ENCODE measurements around the gene TSSK3.
A peak's percentile ranks its signal among the peaks of the same experiment; 100 is the strongest.
"Not testable (repeated sequence)": the region's sequence is repeated elsewhere in the genome, so short reads cannot be mapped to it uniquely, and the experiment has no call there.

Gene TSSK3

GRCh38 chr1:32338637-32339145 is 23.6 kb upstream of the TSSK3 start:
- DNase-seq (ENCODE audit: low read depth), result peak; percentile 52

DNA sequence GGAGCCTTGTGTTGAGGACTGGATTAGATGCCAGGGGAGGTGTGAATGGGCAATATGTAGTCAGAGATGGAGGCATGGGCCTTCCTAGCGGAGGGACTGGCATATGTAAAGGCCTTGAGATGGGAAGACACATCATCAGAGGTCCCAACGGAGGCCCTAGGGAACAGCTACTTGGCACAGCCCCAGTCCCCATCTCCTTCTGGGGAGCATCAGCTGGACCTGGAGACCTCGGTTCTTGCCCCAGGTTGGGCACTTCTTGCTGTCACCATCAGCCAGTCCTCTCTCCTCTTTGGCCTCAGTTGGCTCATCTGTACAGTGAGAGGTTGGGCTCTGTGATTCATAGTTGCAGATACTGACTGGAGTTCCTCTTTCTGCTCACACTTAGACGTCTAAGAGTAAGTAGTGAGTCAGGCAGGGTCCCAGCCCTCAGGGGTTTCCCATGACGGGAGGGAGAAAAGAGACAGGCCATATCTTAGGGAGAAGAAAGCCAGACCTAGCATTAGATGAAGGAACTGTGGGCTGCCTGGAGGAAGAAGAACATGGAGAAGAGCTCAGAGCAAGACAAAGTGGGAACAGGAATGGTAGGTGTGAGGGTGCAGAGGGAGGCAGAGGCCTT is 22.9 kb upstream of the TSSK3 start:
- peak; percentile 93 for DNase-seq (ENCODE audit: low read depth)

GRCh38 chr1:32341186-32341757 is 21.1 kb upstream of the TSSK3 start:
- DNase-seq (ENCODE audit: low read depth), result no peak

- DNase-seq (ENCODE audit: low read depth), result no peak
These were observed 20.4 kb upstream of the TSSK3 start for GRCh38 chr1:32341971-32342370.

DNA sequence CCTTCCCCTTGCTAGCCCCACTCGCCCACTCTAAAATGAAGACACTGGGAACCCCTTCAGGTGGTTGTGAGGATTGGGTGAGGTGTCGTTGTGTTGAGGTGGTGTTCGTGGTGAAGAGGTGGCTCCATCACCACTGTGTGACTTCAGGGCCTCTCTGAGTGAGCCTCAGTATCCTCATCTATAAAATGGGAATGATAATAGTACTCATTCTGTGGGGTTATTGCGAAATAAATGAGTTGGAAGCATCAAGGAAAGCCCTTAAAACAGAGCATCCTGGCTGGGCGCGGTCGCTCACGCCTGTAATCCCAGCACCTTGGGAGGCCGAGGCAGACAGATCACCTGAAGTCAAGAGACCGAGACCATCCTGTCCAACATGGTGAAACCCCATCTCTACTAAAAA is 19.6 kb upstream of the TSSK3 start:
- no peak for DNase-seq (ENCODE audit: low read depth)

DNA sequence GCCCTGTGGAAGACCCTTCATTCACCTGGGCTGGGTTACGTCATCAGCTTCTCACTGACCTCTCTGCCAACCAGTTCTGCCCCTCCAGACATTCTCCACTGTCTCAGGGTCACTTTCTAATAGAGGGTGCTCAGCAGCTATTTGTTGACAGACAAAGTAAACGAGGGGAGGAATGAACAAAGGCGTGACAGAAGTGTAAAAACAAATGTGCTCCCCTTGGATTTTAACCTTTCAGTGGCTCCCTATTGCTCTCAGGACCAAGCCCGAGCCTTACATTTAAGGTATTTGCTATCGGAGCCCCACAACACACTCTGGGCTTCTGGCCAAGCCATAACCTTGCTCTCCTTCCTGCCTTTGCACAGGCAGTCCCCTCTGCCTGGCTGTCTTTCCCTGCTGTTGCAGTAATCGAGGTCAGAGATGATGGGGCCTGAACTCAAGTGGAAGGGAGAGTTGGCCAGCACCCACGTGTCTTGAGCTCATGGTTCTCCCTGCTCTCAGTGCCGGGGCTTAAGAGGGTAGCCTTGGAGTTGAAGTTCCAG is 17.0 kb upstream of the TSSK3 start:
- DNase-seq (ENCODE audit: low read depth), result no peak

DNA sequence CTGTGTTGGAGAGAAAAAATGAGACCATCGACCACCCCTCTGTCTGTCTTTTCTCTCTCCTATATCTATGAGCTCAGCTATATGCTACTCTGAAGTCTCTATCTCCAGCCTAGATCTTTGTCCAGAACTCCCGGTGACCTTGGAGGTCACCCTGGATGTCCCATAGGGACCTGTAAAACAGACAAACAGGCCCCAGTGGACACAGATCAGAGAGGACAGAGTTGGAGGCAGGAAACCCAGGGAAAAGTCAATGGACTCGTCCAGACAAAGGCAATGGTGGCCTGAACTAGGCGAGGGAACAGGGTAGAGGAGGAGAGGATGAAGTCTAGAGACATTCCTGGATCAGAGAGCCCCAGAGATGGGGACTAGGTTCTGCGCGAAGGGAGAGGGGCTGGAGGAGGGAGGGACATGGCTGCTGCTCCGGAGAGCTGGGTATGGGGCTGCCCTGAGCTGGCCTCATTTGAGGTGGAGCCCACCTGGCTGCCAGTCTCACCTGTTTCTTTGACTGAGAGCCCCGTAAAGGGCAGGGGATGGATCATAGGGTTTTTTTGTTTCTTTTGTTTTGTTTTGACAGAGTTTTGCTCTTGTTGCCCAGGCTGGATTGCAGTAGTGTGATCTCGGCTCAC is 15.7 kb upstream of the TSSK3 start:
- DNase-seq (ENCODE audit: low read depth), result no peak

DNA sequence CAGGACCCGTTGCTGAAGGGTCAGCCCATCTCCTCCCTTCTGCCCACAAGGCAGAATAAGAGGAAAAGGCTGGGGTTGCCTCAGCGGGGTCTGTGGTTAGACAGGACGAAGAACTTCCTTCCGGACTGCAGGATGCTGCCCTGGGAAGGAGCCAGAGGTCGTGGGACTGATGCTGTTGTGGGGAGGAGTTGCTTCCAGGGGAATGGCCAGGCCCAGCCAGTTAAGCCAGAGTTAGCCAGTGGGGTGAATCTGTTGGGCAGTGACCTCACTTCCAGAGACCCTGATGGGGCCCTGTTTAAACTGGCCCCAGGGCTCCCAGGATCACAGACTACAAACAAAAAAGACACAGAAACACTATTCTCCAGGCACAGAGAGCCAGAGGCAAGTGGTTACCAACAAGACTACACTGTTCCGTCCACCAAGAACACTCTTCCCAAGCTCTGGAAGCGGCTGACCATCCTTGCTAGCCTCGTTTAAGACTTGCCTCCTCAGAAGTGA is 13.1 kb upstream of the TSSK3 start:
- DNase-seq (ENCODE audit: low read depth), result peak; percentile 94

- DNase-seq (ENCODE audit: low read depth), result no peak
These were observed 11.4 kb upstream of the TSSK3 start for GRCh38 chr1:32350785-32351398.

- peak; percentile 96 for DNase-seq (ENCODE audit: low read depth)
These were observed 10.7 kb upstream of the TSSK3 start for GRCh38 chr1:32351399-32352238.

DNA sequence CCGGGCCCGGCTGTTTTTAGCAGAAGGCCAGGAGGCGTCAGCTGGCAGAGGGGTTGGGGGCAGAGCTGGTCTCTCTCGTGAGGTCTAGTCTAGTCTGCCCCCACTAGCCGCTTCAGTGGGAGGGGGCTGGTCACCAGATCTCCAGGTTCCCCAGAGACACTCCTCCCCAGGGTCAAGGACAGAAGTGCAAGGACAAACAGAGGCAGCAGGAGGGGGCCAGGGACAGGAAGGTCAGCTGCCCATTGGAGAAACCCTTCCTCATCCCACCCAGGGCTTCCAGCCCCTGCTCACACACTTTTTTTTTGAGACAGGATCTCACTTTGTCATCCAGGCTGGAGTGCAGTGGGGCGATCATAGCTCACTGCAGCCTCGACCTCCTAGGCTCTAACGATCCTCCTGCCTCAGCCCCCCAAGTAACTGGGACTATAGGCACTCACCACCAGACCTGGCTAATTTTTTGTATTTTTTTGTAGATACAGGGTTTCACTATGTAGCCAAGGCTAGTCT is 10.0 kb upstream of the TSSK3 start:
- no peak for DNase-seq (ENCODE audit: low read depth)

DNA sequence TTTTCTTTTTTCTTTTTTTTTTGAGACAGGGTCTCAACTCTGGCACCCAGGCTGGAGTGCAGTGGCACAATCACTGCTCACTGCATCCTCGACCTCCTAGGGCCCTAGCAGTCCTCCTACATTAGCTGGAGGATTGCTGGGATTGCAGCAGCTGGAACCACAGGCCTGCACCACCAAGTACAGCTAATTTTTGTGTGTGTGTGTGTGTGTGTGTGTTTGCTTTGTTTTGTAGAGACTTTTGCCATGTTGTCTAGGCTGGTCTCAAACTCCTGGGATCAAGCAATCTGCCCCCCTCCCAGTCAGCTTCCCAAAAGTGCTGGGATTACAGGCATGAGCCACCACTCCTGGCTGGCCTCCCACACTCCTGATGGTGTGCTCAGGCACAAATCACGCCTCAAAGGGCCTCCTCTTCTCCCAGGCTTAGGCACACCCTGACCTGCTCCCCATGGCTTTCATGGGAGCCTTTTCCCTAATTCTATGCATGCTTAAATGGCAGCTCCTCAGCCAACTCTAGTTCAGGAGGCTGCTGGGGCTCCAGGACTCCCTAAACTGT is 9.4 kb upstream of the TSSK3 start:
- no peak for DNase-seq (ENCODE audit: low read depth)

DNA sequence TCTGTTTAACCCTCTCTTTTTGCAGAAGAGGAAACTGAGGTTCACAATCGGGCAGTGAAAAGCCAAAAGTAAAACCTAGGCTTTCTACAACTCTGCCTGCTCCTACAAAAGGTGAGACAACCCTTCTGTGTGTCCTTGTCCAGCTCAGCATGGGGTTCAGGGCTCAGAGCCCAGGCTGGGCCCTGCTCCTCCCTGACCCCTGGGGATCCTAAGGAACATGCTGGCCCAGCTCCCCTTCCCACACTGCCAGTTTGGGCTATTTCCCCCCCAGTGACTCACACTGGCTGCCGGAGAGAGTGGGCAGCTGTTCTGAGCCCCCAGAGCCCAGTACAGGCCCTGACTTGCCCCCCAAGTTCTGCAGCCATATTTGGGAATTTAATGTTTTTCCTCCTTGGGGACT is 8.9 kb upstream of the TSSK3 start:
- DNase-seq (ENCODE audit: low read depth), result no peak

GRCh38 chr1:32353886-32354570 is 8.3 kb upstream of the TSSK3 start:
- DNase-seq (ENCODE audit: low read depth), result no peak

- not testable (repeated sequence) for DNase-seq (ENCODE audit: low read depth)
These were observed 6.6 kb upstream of the TSSK3 start for GRCh38 chr1:32355778-32356177.

DNA sequence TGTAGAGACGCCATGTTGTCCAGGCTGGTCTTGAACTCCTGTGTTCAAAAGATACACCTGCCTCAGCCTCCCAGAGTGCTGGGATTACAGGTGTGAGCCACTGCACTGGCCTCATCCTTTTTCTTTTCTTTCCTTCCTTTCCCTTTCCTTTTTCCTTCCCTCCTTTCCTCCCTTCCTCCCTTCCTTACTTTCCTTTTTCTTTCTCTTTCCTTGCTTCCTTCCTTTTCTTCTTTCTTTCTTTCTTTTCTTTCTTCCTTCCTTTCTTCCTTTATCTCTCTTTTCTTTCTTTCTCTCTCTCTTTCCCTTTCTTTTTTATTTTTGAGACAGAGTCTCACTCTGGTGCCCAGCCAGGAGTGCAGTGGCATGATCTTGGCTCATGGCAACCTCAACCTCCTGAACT is 5.9 kb upstream of the TSSK3 start:
- DNase-seq (ENCODE audit: low read depth), result no peak

DNA sequence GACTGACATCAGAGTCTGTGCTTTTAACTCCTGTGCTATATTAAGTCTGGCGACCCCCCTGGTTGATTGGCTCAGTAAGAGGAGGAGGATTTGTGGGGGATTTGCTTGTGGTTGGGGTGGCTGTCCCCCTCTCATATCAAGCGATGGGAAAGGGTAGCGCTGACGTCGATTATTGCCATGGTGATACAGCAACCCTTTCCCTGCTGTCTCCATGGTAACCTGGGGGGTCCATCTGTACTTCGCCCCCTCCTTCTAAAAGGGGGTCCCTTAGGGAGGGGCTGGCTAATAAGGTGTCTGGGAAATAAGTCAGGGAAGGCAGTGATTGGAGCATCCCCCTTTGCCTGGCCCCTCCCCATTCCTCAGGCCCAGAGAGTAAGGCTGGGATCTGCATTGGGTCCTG is 4.7 kb upstream of the TSSK3 start:
- DNase-seq (ENCODE audit: low read depth), result no peak

GRCh38 chr1:32358435-32358834 is 3.9 kb upstream of the TSSK3 start:
- no peak for DNase-seq (ENCODE audit: low read depth)

- no peak for DNase-seq (ENCODE audit: low read depth)
These were observed 1.0 kb upstream of the TSSK3 start for GRCh38 chr1:32361308-32361673.

DNA sequence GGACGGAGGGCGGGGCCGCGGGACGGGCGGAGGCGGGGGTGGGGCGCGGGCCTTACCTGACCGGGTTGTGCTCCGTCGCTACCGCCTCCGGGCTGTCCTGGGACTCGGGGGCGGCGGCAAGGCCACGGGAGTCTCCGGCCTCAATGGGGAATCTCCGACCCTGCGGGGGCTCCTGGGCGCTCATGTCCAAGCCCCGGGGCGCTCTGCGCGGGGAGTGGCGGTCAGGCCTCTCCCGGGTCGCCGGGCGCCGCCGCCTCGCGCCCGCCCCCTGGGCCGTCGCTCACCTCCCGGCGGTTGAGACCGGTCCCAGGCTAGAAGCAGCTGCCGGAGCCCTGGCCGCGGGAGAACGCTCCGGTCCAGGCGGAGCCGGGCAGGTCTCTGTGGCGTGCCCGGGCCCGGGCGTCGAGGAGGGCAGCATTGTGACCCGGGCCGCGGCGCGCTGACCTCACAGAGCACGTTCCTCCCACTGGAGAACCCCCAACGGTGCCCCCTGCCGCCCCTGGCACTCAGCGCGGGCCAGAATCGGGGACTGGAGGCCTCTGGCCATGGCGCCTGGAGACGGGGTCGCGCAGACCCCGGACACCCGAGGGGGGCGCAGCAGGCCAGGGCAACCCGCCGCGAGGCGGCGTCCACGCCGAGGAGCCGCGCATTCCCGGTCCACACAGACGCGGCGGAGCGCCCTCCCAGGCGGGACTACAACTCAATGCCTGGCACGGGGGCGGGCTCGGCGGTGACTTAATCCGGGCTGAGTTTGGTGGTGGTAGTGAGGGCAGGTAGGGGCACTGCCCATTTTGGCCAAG is 465 bp upstream of the TSSK3 start:
- no peak for DNase-seq (ENCODE audit: low read depth)

Data from ELR (cell line).